NCI-H2171 (cell line): ENCODE results near the gene APBA2.

Experiments used
- DNase-seq: peaks from one replicate; lab custom pipeline; 2025; lab: John Stamatoyannopoulos, UW

The APBA2 gene

GRCh38 chr15:28896951-28897350, 11.2 kb downstream of the APBA2 start:
- DNase-seq: no peak

- DNase-seq: no peak
Measured at GRCh38 chr15:28897861-28898585, 12.2 kb downstream of the APBA2 start.

- no peak for DNase-seq
Measured at GRCh38 chr15:28899061-28899738, 13.4 kb downstream of the APBA2 start.

- DNase-seq: no peak
Measured at GRCh38 chr15:28900041-28900891, 14.5 kb downstream of the APBA2 start.

- no peak for DNase-seq
Measured at GRCh38 chr15:28900892-28901586, 15.3 kb downstream of the APBA2 start.

- no peak for DNase-seq
Measured at GRCh38 chr15:28901587-28901980, 15.8 kb downstream of the APBA2 start.

- no peak for DNase-seq
Measured at GRCh38 chr15:28901987-28902745, 16.4 kb downstream of the APBA2 start.

- DNase-seq: no peak
Measured at GRCh38 chr15:28902856-28903255, 17.1 kb downstream of the APBA2 start.

GRCh38 chr15:28903555-28903954, 17.8 kb downstream of the APBA2 start:
- no peak for DNase-seq

GRCh38 chr15:28904003-28904402, 18.2 kb downstream of the APBA2 start:
- no peak for DNase-seq

GRCh38 chr15:28904541-28905315, 19.0 kb downstream of the APBA2 start:
- DNase-seq: no peak

GRCh38 chr15:28907338-28907960, 21.7 kb downstream of the APBA2 start:
- DNase-seq: no peak

GRCh38 chr15:28909958-28910500, 24.3 kb downstream of the APBA2 start:
- DNase-seq: no peak

- DNase-seq: no peak
Measured at GRCh38 chr15:28911310-28911931, 25.6 kb downstream of the APBA2 start.

- no peak for DNase-seq
Measured at GRCh38 chr15:28912422-28912821, 26.6 kb downstream of the APBA2 start.

- no peak for DNase-seq
Measured at GRCh38 chr15:28913171-28913765, 27.5 kb downstream of the APBA2 start.

GRCh38 chr15:28914046-28914445, 28.3 kb downstream of the APBA2 start:
- DNase-seq: no peak

- no peak for DNase-seq
Measured at GRCh38 chr15:28914483-28915023, 28.8 kb downstream of the APBA2 start.
